HEK293 (cell line): ENCODE results near the gene ZFAND6.

Experiments used
- EGR2 ChIP-seq: fragments of 450-650 bp; formaldehyde crosslinking; IDR thresholded peaks from 2 replicates; pipeline ENCODE4 v1.5.1; 2016; ENCODE audit warnings: low read depth, missing biosample characterization, missing genetic modification characterization
- ZFP37 ChIP-seq: fragments of 450-650 bp; formaldehyde crosslinking; IDR thresholded peaks from 2 replicates; pipeline ENCODE4 v1.5.1; 2016; ENCODE audit warnings: missing biosample characterization, missing genetic modification characterization

GRCh38 chr15:80163217-80163616, 103.7 kb downstream of the ZFAND6 start:
- TF ChIP-seq EGR2 (tag by site-specific recombination) = no peak
- TF ChIP-seq ZFP37 (tag by site-specific recombination) = no peak
